Measurements from ENCODE around the gene ARAP2. TPM values are rescaled to one million over a fixed set of nuclear protein-coding genes. Genes with fewer than 3 reads are reported as not detected.

ARAP2 gene
- total and polyA plus RNA-seq, 2 donors (not counting 3 experiments of a cell fraction or from before 2014, with no cell fraction given) = not detected

- DNase-seq (ENCODE audit: low read depth, low spot score) (no peak), FAIRE-seq (no peak)
- no peaks in the 10 kb centered on the region for H4K20me1 ChIP-seq (replicated peaks; ENCODE audit: control insufficient read depth, extremely low read depth, insufficient read depth, low read length)
- H3K79me2 ChIP-seq (ENCODE audit: control insufficient read depth, insufficient read depth, low read length) = no peaks in the 10 kb centered on the region
- no TSS peak for BruUV-seq (replicated peaks)
- no peak overlapping the region for H2AFZ ChIP-seq (ENCODE audit: low read depth, low read length)
- TF ChIP-seq POLR2A (IDR thresholded peaks at IDR 0.05; ENCODE audit: low read depth, low read length) (no peak), MAX (IDR thresholded peaks at IDR 0.05; ENCODE audit: insufficient read depth, insufficient read length) (no peak), CTCF (IDR thresholded peaks at IDR 0.05; ENCODE audit: extremely low read depth in 1 of 2, insufficient read depth in 1 of 2, low read depth in 1 of 2, low read length in 2 of 2) (no peak), EZH2 (IDR thresholded peaks at IDR 0.05; ENCODE audit: borderline replicate concordance, low read depth, low read length, severe bottlenecking) (no peak), MYC (IDR thresholded peaks at IDR 0.05; ENCODE audit: low read depth, low read length) (no peak)
- intact Hi-C loops (cut with micrococcal nuclease) (no loop called here), dilution Hi-C loops (cut with MboI; ENCODE audit: extremely low pct_ligation_motif_present, low sequenced_read_pairs) (no loop called here)
- no peak overlapping the region for H3K9ac ChIP-seq (replicated peaks; ENCODE audit: extremely low read depth, insufficient read depth, low read length)
- H3K4me2 ChIP-seq (ENCODE audit: insufficient read depth, low read length) = no peak overlapping the region
- no peaks in the 10 kb centered on the region for H3K9me3 ChIP-seq (replicated peaks; ENCODE audit: control insufficient read depth, insufficient read depth, low read length)
- H3K27ac ChIP-seq (ENCODE audit: insufficient read depth, low read depth, low read length) = no peak overlapping the region
- no peaks in the 10 kb centered on the region for H3K27me3 ChIP-seq (ENCODE audit: control insufficient read depth in 2 of 2, insufficient read depth in 2 of 2, low read length in 2 of 2)
- POLR2A ChIA-PET = no interaction called here
- no peak overlapping the region for H3K4me3 ChIP-seq (replicated peaks in 1 of 3; ENCODE audit: insufficient read depth in 1 of 3, low read depth in 1 of 3, low read length in 3 of 3)
- no peaks in the 10 kb centered on the region for H3K36me3 ChIP-seq (ENCODE audit: control insufficient read depth in 2 of 2, extremely low read depth in 1 of 2, insufficient read depth in 2 of 2, low read length in 2 of 2)
- H3K9me1 ChIP-seq (replicated peaks; ENCODE audit: control insufficient read depth, extremely low read depth, insufficient read depth, low read length) = no peaks in the 10 kb centered on the region
- no peaks in the 10 kb centered on the region for H3K4me1 ChIP-seq (ENCODE audit: control insufficient read depth, extremely low read depth, insufficient read depth, low read length)
- CTCF ChIA-PET = no interaction called here
Observed at GRCh38 chr4:36065274-36065871, 178.9 kb downstream of the ARAP2 start.

GRCh38 chr4:36064117-36064516, 180.2 kb downstream of the ARAP2 start:
- Histone ChIP-seq H3K9me3 (replicated peaks; ENCODE audit: control insufficient read depth, insufficient read depth, low read length) (no peaks in the 10 kb centered on the region), H3K79me2 (ENCODE audit: control insufficient read depth, insufficient read depth, low read length) (no peaks in the 10 kb centered on the region), H3K9me1 (replicated peaks; ENCODE audit: control insufficient read depth, extremely low read depth, insufficient read depth, low read length) (no peaks in the 10 kb centered on the region), H3K27me3 (ENCODE audit: control insufficient read depth in 2 of 2, insufficient read depth in 2 of 2, low read length in 2 of 2) (no peaks in the 10 kb centered on the region), H3K9ac (replicated peaks; ENCODE audit: extremely low read depth, insufficient read depth, low read length) (no peak overlapping the region), H3K4me2 (ENCODE audit: insufficient read depth, low read length) (no peak overlapping the region), H3K27ac (ENCODE audit: insufficient read depth, low read depth, low read length) (no peak overlapping the region), H2AFZ (ENCODE audit: low read depth, low read length) (no peak overlapping the region), H3K36me3 (ENCODE audit: control insufficient read depth in 2 of 2, extremely low read depth in 1 of 2, insufficient read depth in 2 of 2, low read length in 2 of 2) (no peaks in the 10 kb centered on the region), H3K4me3 (replicated peaks in 1 of 3; ENCODE audit: insufficient read depth in 1 of 3, low read depth in 1 of 3, low read length in 3 of 3) (no peak overlapping the region), H3K4me1 (ENCODE audit: control insufficient read depth, extremely low read depth, insufficient read depth, low read length) (no peaks in the 10 kb centered on the region), H4K20me1 (replicated peaks; ENCODE audit: control insufficient read depth, extremely low read depth, insufficient read depth, low read length) (no peaks in the 10 kb centered on the region)
- ChIA-PET CTCF (no interaction called here), POLR2A (no interaction called here)
- DNase-seq (ENCODE audit: low read depth, low spot score) (no peak), FAIRE-seq (no peak)
- no TSS peak for BruUV-seq (replicated peaks)
- intact Hi-C loops (cut with micrococcal nuclease) (no loop called here), dilution Hi-C loops (cut with MboI; ENCODE audit: extremely low pct_ligation_motif_present, low sequenced_read_pairs) (no loop called here)
- no peak for TF ChIP-seq GATA2 (IDR thresholded peaks at IDR 0.05; ENCODE audit: insufficient read depth, insufficient read length, low read depth, low read length)
- TF ChIP-seq POLR2AphosphoS5 (IDR thresholded peaks at IDR 0.05; ENCODE audit: insufficient read depth, low read depth, low read length) = no peak
- TF ChIP-seq MAX (IDR thresholded peaks at IDR 0.05; ENCODE audit: insufficient read depth, insufficient read length) = no peak
- TF ChIP-seq MYC (IDR thresholded peaks at IDR 0.05; ENCODE audit: low read depth, low read length) = no peak
- TF ChIP-seq POLR2A (IDR thresholded peaks at IDR 0.05; ENCODE audit: low read depth, low read length) = no peak
- TF ChIP-seq EZH2 (IDR thresholded peaks at IDR 0.05; ENCODE audit: borderline replicate concordance, low read depth, low read length, severe bottlenecking) = no peak
- TF ChIP-seq CTCF (IDR thresholded peaks at IDR 0.05; ENCODE audit: extremely low read depth in 1 of 2, insufficient read depth in 1 of 2, low read depth in 1 of 2, low read length in 2 of 2) = no peak
- TF ChIP-seq JUN (IDR thresholded peaks at IDR 0.05; ENCODE audit: borderline replicate concordance, insufficient read depth, insufficient read length, low read depth) = no peak
- no peak for TF ChIP-seq FOS (IDR thresholded peaks at IDR 0.05; ENCODE audit: borderline replicate concordance, insufficient read depth, low read length)

Measured in endothelial cell of umbilical vein (primary cell).